ENCODE data around the gene TSTD1. TPM values are rescaled to one million over a fixed set of nuclear protein-coding genes. Genes with fewer than 3 reads are reported as not detected.

TSTD1 gene
- total RNA-seq, 1 donor from 2014 or later: 9.5 TPM

GRCh38 chr1:161051219-161051618 lies 12.5 kb upstream of the TSTD1 start:
- Mint-ChIP-seq H3K4me1 (ENCODE audit: low read depth, unreplicated experiment) (peaks cover 4% of the 10 kb centered on the region), H3K27me3 (ENCODE audit: low read depth, unreplicated experiment) (no peaks in the 10 kb centered on the region), H3K27ac (ENCODE audit: unreplicated experiment) (no peak overlapping the region), H3K36me3 (ENCODE audit: low read depth, unreplicated experiment) (peaks cover 11% of the 10 kb centered on the region), H3K9me3 (ENCODE audit: unreplicated experiment) (peaks cover 27% of the 10 kb centered on the region), H3K4me3 (ENCODE audit: unreplicated experiment) (no peak overlapping the region)
- H3K36me3 ChIP-seq (ENCODE audit: insufficient read depth, low read length): no peaks in the 10 kb centered on the region
- no peaks in the 10 kb centered on the region for H4K20me1 ChIP-seq (ENCODE audit: insufficient read depth, low read length)
- H2AFZ ChIP-seq (ENCODE audit: low read depth, low read length): no peak overlapping the region
- H3K27me3 ChIP-seq (ENCODE audit: insufficient read depth, low read length): no peaks in the 10 kb centered on the region
- no peak for DNase-seq (ENCODE audit: low read depth)
- H3K4me1 ChIP-seq (ENCODE audit: insufficient read depth, low read length): peaks cover 6% of the 10 kb centered on the region
- no peak overlapping the region for H3K4me3 ChIP-seq (ENCODE audit: insufficient read depth, low read depth, low read length)
- H3K4me2 ChIP-seq (ENCODE audit: low read length): no peak overlapping the region
- TF ChIP-seq CTCF (IDR thresholded peaks at IDR 0.05; ENCODE audit: insufficient read depth, low read depth, low read length) (no peak), EZH2 (IDR thresholded peaks at IDR 0.05; ENCODE audit: insufficient read depth, low read length) (no peak)
- no peaks in the 10 kb centered on the region for H3K79me2 ChIP-seq (ENCODE audit: insufficient read depth, low read length)
- no peak overlapping the region for H3K27ac ChIP-seq (ENCODE audit: low read depth, low read length)
- peaks cover 6% of the 10 kb centered on the region for H3K9me3 ChIP-seq (ENCODE audit: insufficient read depth, low read depth, low read length)
- no peak overlapping the region for H3K9ac ChIP-seq (ENCODE audit: low read length)
- FAIRE-seq: no peak

GRCh38 chr1:161048949-161049722 lies 10.4 kb upstream of the TSTD1 start:
- no peak overlapping the region for H3K27ac Mint-ChIP-seq (ENCODE audit: unreplicated experiment)
- H3K4me3 ChIP-seq (ENCODE audit: insufficient read depth, low read depth, low read length): no peak overlapping the region
- H3K4me1 ChIP-seq (ENCODE audit: insufficient read depth, low read length): peaks cover 14% of the 10 kb centered on the region
- no peaks in the 10 kb centered on the region for H3K27me3 ChIP-seq (ENCODE audit: insufficient read depth, low read length)
- no peak overlapping the region for H3K27ac ChIP-seq (ENCODE audit: low read depth, low read length)
- peaks cover 6% of the 10 kb centered on the region for H3K9me3 ChIP-seq (ENCODE audit: insufficient read depth, low read depth, low read length)
- H3K36me3 Mint-ChIP-seq (ENCODE audit: low read depth, unreplicated experiment): peaks cover 11% of the 10 kb centered on the region
- peaks cover 13% of the 10 kb centered on the region for H3K79me2 ChIP-seq (ENCODE audit: insufficient read depth, low read length)
- no peak overlapping the region for H2AFZ ChIP-seq (ENCODE audit: low read depth, low read length)
- FAIRE-seq: no peak
- no peaks in the 10 kb centered on the region for H3K36me3 ChIP-seq (ENCODE audit: insufficient read depth, low read length)
- H3K4me2 ChIP-seq (ENCODE audit: low read length): no peak overlapping the region
- H3K4me3 Mint-ChIP-seq (ENCODE audit: unreplicated experiment): no peak overlapping the region
- peaks cover 9% of the 10 kb centered on the region for H3K4me1 Mint-ChIP-seq (ENCODE audit: low read depth, unreplicated experiment)
- H3K9me3 Mint-ChIP-seq (ENCODE audit: unreplicated experiment): peaks cover 26% of the 10 kb centered on the region
- peaks cover 8% of the 10 kb centered on the region for H4K20me1 ChIP-seq (ENCODE audit: insufficient read depth, low read length)
- TF ChIP-seq CTCF (IDR thresholded peaks at IDR 0.05; ENCODE audit: insufficient read depth, low read depth, low read length) (no peak), EZH2 (IDR thresholded peaks at IDR 0.05; ENCODE audit: insufficient read depth, low read length) (no peak)
- no peak overlapping the region for H3K9ac ChIP-seq (ENCODE audit: low read length)
- no peaks in the 10 kb centered on the region for H3K27me3 Mint-ChIP-seq (ENCODE audit: low read depth, unreplicated experiment)
- no peak for DNase-seq (ENCODE audit: low read depth)
